SK-N-SH treated with all-trans-retinoic acid at 6 μM for 48 hours (cell line): ENCODE measurements around the gene BPIFB2.

Experiments used
- ARNTL ChIP-seq: fragments of 450-650 bp; formaldehyde crosslinking; IDR thresholded peaks from 2 replicates; pipeline ENCODE4 v1.5.0; 2020; ENCODE audit warnings: low read depth, mild to moderate bottlenecking, moderate library complexity, borderline replicate concordance
- CREB5 ChIP-seq: fragments of 250-450 bp; sonication (Bioruptor Pico); IDR thresholded peaks from 2 replicates; pipeline ENCODE4 v1.5.1; 2020; ENCODE audit warnings: low read depth, mild to moderate bottlenecking, moderate library complexity
- CSDC2 ChIP-seq: fragments of 250-450 bp; sonication (Bioruptor Pico); IDR thresholded peaks from 2 replicates; pipeline ENCODE4 v1.5.0; 2020; ENCODE audit warnings: mild to moderate bottlenecking, moderate library complexity
- PATZ1 ChIP-seq: fragments of 250-450 bp; sonication (Bioruptor Pico); IDR thresholded peaks from 2 replicates; pipeline ENCODE4 v1.8.0; 2020; ENCODE audit warnings: mild to moderate bottlenecking, moderate library complexity, borderline replicate concordance
- RARB ChIP-seq: fragments of 250-450 bp; sonication (Bioruptor Pico); IDR thresholded peaks from 2 replicates; pipeline ENCODE4 v1.8.0; 2021; ENCODE audit warnings: mild to moderate bottlenecking, moderate library complexity
- SNAI2 ChIP-seq: fragments of 250-450 bp; sonication (Bioruptor Pico); IDR thresholded peaks from 2 replicates; pipeline ENCODE4 v1.5.0; 2020; ENCODE audit warnings: mild to moderate bottlenecking, moderate library complexity
- TCF4 ChIP-seq: fragments of 250-450 bp; sonication (Bioruptor Pico); IDR thresholded peaks from 2 replicates; pipeline ENCODE4 v1.8.0; 2021; ENCODE audit warnings: mild to moderate bottlenecking, moderate library complexity, borderline replicate concordance
- TSHZ2 ChIP-seq: fragments of 250-450 bp; sonication (Bioruptor Pico); IDR thresholded peaks from 2 replicates; pipeline ENCODE4 v1.5.0; 2020; ENCODE audit warnings: mild to moderate bottlenecking, moderate library complexity
- ZC3H10 ChIP-seq: fragments of 250-450 bp; sonication (Bioruptor Pico); IDR thresholded peaks from 2 replicates; pipeline ENCODE4 v1.5.1; 2021; ENCODE audit warnings: mild to moderate bottlenecking, moderate library complexity
- ZFP3 ChIP-seq: fragments of 250-450 bp; sonication (Bioruptor Pico); IDR thresholded peaks from 2 replicates; pipeline ENCODE4 v1.5.0; 2020; ENCODE audit warnings: mild to moderate bottlenecking, moderate library complexity
- ZFP30 ChIP-seq: fragments of 450-650 bp; formaldehyde crosslinking; IDR thresholded peaks from 2 replicates; pipeline ENCODE4 v1.5.0; 2022; ENCODE audit warnings: mild to moderate bottlenecking, moderate library complexity
- ZNF565 ChIP-seq: fragments of 450-650 bp; formaldehyde crosslinking; conservative IDR thresholded peaks from 2 replicates; pipeline ENCODE4 v1.5.0; 2020; ENCODE audit warnings: low read depth, mild to moderate bottlenecking, moderate library complexity
- ZNF70 ChIP-seq: fragments of 450-650 bp; formaldehyde crosslinking; IDR thresholded peaks from 2 replicates; pipeline ENCODE4 v1.5.0; 2020; ENCODE audit warnings: mild to moderate bottlenecking, moderate library complexity
- ZNF8 ChIP-seq: fragments of 450-650 bp; formaldehyde crosslinking; IDR thresholded peaks from 2 replicates; pipeline ENCODE4 v1.5.0; 2020; ENCODE audit warnings: mild to moderate bottlenecking, moderate library complexity

GRCh38 chr20:33043731-33044181 is 36.3 kb downstream of the BPIFB2 start:
- TF ChIP-seq PATZ1 (CRISPR knock-in tag) (no peak), TCF4 (CRISPR knock-in tag) (no peak), CSDC2 (CRISPR knock-in tag) (no peak), ZFP3 (CRISPR knock-in tag) (no peak), TSHZ2 (CRISPR knock-in tag) (no peak), ARNTL (CRISPR knock-in tag) (no peak), ZNF565 (CRISPR knock-in tag) (no peak), RARB (no peak), ZC3H10 (CRISPR knock-in tag) (no peak), CREB5 (no peak), ZFP30 (CRISPR knock-in tag) (no peak), SNAI2 (CRISPR knock-in tag) (no peak), ZNF8 (CRISPR knock-in tag) (no peak), ZNF70 (CRISPR knock-in tag) (no peak)
